HK-2 (cell line): ENCODE data around the gene REXO5.
"Not testable (repeated sequence)": the region's sequence is repeated elsewhere in the genome, so short reads cannot be mapped to it uniquely, and the experiment has no call there.

Source experiments
- DNase-seq: peaks from one replicate; pipeline ENCODE4 v3.0.0-alpha.2; 2018; ENCODE audit not compliant: unreplicated experiment

The REXO5 gene

GRCh38 chr16:20806168-20807050, at the start of gene REXO5, which contains the start of gene ERI2:
Gene REXO5, plus strand, starts transcription at chr16:20806527. Its CDS starts 427 bp downstream, at chr16:20806954.
Gene ERI2, minus strand, starts transcription at chr16:20806472. Its CDS starts 42 bp downstream, at chr16:20806430.
- DNase-seq: peak; percentile 91

GRCh38 chr16:20760346-20760745, 46.0 kb upstream of the REXO5 start:
- DNase-seq: no peak

- DNase-seq: no peak
These were observed 45.2 kb upstream of the REXO5 start for GRCh38 chr16:20761175-20761574.

GRCh38 chr16:20762404-20763123, 43.8 kb upstream of the REXO5 start:
- DNase-seq: no peak

- DNase-seq: peak; percentile 68
These were observed 42.7 kb upstream of the REXO5 start, which contains the start of gene ACSM3 for GRCh38 chr16:20763461-20764232. Gene ACSM3, plus strand, starts transcription at chr16:20764014. Its CDS starts 6,021 bp downstream, at chr16:20770035.

GRCh38 chr16:20764448-20764847, 41.9 kb upstream of the REXO5 start:
- DNase-seq: not testable (repeated sequence)

GRCh38 chr16:20765732-20766131, 40.6 kb upstream of the REXO5 start:
- DNase-seq: no peak

- DNase-seq: no peak
These were observed 40.0 kb upstream of the REXO5 start for GRCh38 chr16:20766294-20766693.

GRCh38 chr16:20767577-20767976, 38.8 kb upstream of the REXO5 start:
- no peak for DNase-seq

- no peak for DNase-seq
These were observed 38.2 kb upstream of the REXO5 start for GRCh38 chr16:20768121-20768520.

- no peak for DNase-seq
These were observed 37.5 kb upstream of the REXO5 start for GRCh38 chr16:20768818-20769217.

GRCh38 chr16:20773679-20774078, 32.6 kb upstream of the REXO5 start:
- no peak for DNase-seq

GRCh38 chr16:20774703-20775362, 31.5 kb upstream of the REXO5 start:
- DNase-seq: peak; percentile 53

- no peak for DNase-seq
These were observed 24.6 kb upstream of the REXO5 start for GRCh38 chr16:20781697-20782096.

GRCh38 chr16:20782470-20782869, 23.9 kb upstream of the REXO5 start:
- DNase-seq: no peak

GRCh38 chr16:20784204-20784603, 22.1 kb upstream of the REXO5 start:
- DNase-seq: no peak

- DNase-seq: no peak
These were observed 17.2 kb upstream of the REXO5 start for GRCh38 chr16:20789130-20789529.

- no peak for DNase-seq
These were observed 14.3 kb upstream of the REXO5 start for GRCh38 chr16:20791923-20792612.

GRCh38 chr16:20798364-20798763, 8.0 kb upstream of the REXO5 start:
- DNase-seq: no peak

- DNase-seq: no peak
These were observed 6.7 kb upstream of the REXO5 start for GRCh38 chr16:20799599-20799998.

- DNase-seq: no peak
These were observed 5.0 kb upstream of the REXO5 start for GRCh38 chr16:20801278-20801677.
